Activated naive CD4-positive, alpha-beta T cell (primary cell): ENCODE data around the gene ALG11.
"Not testable (repeated sequence)": the region's sequence is repeated elsewhere in the genome, so short reads cannot be mapped to it uniquely, and the experiment has no call there.

ENCODE experiments used
- DNase-seq, 4 experiments: peaks; one replicate each; lab custom pipeline; 2025; lab: John Stamatoyannopoulos, UW

ALG11 gene

GRCh38 chr13:52029569-52029968 is 17.4 kb downstream of the ALG11 start:
- DNase-seq: no peak

GRCh38 chr13:52030401-52030800 is 18.2 kb downstream of the ALG11 start:
- DNase-seq: not testable (repeated sequence)

GRCh38 chr13:52033039-52033438 is 20.8 kb downstream of the ALG11 start:
- no peak for DNase-seq

GRCh38 chr13:52034616-52035226 is 22.5 kb downstream of the ALG11 start:
- no peak for DNase-seq

- DNase-seq: no peak
Observed at GRCh38 chr13:52036037-52036436, 23.8 kb downstream of the ALG11 start.

GRCh38 chr13:52043675-52044074 is 31.5 kb downstream of the ALG11 start:
- DNase-seq: no peak

- DNase-seq: no peak
Observed at GRCh38 chr13:52047463-52047862, 35.3 kb downstream of the ALG11 start.

GRCh38 chr13:52048516-52048915 is 36.3 kb downstream of the ALG11 start:
- no peak for DNase-seq

GRCh38 chr13:52051400-52051799 is 39.2 kb downstream of the ALG11 start:
- no peak for DNase-seq

- no peak for DNase-seq
Observed at GRCh38 chr13:52053460-52053859, 41.3 kb downstream of the ALG11 start.

GRCh38 chr13:52061064-52061463 is 48.9 kb downstream of the ALG11 start:
- DNase-seq: not testable (repeated sequence)

- DNase-seq: no peak
Observed at GRCh38 chr13:52061587-52061986, 49.4 kb downstream of the ALG11 start.

- DNase-seq: no peak
Observed at GRCh38 chr13:52067237-52067636, 55.0 kb downstream of the ALG11 start.

GRCh38 chr13:52070929-52071523 is 58.8 kb downstream of the ALG11 start:
- DNase-seq: no peak
